Measurements from ENCODE around the gene GNAQ.

The GNAQ gene

DNA sequence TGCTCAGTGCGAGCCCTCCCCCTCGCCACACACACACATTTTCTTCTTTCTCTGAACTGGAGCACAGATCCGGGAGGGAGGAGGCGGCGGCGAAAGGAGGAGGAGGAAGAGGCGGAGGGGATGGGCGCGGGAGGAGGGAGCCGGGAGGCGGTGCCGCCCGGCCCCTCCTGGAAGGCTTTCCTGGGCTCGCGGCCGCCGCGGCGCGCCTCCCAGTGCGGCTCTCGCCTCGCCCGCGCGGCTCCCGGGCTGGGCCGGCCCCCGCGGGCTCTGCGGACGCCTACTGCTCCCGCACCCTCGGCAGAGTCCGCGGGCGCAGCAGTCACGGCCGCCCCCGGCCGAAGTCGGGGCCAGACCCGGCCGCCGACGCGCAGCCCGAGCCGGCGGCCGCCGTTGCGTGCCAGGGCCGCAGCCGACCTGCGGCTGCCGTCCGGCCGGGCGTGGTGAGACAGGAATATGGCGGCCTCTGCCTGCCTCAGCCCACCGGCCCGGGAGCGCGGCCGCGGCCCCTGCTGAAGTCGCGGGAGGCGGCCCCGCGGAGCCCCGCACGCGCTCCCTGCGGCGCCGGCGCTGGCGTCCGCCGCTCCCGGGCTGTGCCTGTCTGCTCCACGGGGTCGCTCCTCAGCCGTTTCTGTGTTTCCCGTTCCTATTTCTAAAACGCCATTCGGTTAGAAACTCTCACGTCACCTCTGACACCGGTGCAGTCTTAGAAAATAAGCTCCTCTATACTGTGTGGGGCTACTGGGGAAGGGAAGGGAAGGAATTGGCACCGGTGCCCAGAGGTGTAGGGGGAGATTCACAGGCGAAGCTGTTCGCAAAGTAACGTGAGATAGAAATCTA is 500 bp upstream of the GNAQ start:
- DNase-seq (ENCODE audit: low spot score) = peak; percentile 94

GRCh38 chr9:78030553-78031443 is 813 bp downstream of the GNAQ start:
- peak; percentile 81 for DNase-seq (ENCODE audit: low spot score)

DNA sequence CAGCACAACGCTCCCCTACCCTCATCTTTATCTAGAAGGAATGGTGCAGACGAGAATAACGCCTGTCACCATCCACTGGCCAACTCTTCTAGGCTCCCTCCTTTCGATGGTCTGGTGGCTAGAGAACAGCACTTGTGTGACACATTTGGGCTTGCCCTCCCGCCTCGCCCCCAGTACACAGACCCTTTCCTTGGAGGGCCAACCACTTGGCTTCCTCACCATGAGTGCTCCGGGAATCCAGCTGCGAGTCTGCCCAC is 1.4 kb downstream of the GNAQ start:
- DNase-seq (ENCODE audit: low spot score) = no peak

DNA sequence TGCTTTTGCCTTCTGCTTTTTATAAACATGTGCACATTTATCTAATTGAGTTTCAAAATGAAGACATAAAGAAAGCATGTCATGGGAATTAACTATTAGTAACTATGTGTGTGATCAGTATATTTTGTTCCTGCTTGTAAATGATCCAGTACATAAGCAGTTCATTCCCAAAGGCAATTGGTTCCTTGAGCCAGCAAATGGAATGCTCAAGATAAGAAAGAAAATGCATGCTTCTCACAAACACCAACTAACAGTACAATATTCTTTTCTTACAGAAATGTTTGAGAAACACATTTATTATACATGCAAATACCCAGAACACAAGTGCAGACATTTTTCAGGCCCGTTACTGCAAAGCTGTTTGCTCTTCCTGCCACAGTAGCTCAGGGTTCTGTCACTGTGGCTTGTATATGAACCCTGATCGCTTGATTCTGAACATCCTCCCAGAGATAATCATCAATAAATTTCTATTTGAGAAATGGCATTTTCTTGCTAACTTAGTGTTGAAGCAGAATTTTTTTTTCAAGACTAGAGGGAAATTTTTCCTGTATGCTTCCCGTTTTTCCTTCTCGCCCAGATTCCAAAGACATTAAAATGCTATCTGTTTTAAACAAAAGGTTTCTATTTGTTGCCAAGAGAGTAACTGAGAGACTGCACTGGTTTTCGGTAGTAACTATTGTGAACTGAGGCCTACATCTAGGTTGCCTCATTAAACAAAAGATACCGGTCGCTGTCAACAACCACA is 1.9 kb downstream of the GNAQ start:
- no peak for DNase-seq (ENCODE audit: low spot score)

- no peak for DNase-seq (ENCODE audit: low spot score)
Measured at GRCh38 chr9:78028926-78029325, 2.7 kb downstream of the GNAQ start.

DNA sequence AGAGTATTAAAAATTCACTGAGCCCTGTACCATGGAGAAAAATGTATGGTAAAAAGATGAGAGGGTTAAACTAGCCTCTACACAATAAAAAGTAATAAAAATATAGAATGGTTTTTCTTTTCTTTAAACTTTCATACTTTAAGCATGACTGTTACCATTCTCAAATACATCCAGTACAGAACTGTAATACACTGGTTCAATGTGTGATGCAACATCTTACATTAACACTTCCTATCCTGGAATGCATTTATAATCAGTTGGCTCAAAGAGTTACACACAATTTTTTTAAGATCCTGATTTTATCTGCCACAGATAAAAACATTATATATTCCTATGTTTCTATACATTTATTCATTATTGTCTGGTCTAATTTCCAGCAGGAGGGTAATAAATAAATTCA is 4.7 kb downstream of the GNAQ start:
- no peak for DNase-seq (ENCODE audit: low spot score)

DNA sequence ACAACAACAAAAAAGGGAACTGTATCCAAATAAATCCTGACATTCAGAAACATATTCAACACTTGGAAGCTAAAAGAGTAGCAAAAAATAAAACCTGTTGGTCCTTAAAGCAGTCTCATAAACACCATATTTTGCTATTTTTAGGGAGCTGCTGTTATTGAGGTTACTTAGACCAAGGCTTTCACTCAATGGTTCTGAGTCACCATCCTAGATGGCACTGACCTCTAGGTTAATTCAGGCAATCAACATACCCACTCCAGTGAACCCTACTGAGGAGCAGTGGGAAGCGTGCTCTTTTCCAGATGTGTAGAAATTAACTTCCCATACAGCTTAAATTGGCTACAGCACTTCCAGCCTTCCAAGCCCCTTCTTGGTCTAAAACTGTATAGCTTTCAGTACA is 5.2 kb downstream of the GNAQ start:
- no peak for DNase-seq (ENCODE audit: low spot score)

- no peak for DNase-seq (ENCODE audit: low spot score)
Measured at GRCh38 chr9:78025186-78025585, 6.4 kb downstream of the GNAQ start.

DNA sequence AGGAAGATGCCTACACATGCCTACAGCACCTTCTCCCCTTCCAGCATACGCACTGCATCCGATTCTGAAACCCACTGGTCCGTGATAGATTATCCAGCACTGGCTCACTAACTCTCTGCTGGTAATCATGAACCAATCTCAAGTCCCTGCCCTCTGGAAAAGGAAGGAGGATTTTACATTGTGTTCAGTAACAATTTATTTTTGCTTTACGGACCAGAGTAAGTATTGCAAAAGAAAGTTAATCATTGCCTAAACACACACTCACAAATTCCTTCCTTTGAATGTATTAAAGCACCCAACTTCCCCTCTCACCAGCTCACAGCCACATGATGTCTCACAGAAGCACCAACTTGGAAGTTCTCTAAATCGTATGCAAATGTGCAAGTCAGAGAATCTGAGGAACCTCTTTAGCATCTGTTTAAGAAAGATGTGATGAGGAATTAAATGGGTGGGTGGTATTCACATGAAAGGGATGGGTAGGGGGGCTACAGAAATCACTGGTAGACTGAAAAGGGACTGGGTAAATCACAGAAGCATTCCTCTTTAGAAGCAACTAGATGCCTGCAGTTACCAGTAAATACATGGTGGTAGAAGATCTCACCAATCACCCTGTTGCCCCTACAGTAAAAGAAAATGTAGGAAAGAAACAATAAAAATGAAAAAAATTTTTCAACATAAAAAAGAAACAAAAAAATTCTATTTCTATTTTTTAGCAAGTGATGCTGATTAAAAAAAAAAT is 8.4 kb downstream of the GNAQ start:
- DNase-seq (ENCODE audit: low spot score) = no peak

GRCh38 chr9:78021697-78022096 is 9.9 kb downstream of the GNAQ start:
- no peak for DNase-seq (ENCODE audit: low spot score)

DNA sequence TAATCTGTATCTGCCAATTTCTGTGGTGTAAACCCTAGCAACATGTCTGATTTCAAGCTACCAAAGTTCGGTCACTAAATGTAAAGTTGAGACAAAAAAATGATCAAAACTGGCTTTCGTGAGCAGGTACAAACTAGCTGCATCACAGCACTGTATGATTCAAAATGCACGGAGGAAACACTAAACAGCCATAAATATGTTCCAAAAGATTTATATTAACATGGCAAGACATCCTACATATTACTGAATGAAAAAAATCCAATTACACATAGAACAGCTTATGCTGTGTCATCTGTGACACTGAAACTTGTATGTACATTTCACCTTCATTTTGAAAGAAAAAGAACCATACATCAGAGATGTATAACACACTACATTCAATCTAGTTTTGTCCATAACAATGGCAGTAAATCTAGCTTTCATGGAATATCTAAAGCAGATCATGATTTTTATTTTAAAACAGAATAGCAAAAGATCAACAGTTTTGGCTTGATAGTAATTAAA is 14.4 kb downstream of the GNAQ start:
- no peak for DNase-seq (ENCODE audit: low spot score)

- no peak for DNase-seq (ENCODE audit: low spot score)
Measured at GRCh38 chr9:78015241-78015640, 16.4 kb downstream of the GNAQ start.

- no peak for DNase-seq (ENCODE audit: low spot score)
Measured at GRCh38 chr9:78014776-78015175, 16.8 kb downstream of the GNAQ start.

GRCh38 chr9:78013934-78014333 is 17.7 kb downstream of the GNAQ start:
- DNase-seq (ENCODE audit: low spot score) = no peak

DNA sequence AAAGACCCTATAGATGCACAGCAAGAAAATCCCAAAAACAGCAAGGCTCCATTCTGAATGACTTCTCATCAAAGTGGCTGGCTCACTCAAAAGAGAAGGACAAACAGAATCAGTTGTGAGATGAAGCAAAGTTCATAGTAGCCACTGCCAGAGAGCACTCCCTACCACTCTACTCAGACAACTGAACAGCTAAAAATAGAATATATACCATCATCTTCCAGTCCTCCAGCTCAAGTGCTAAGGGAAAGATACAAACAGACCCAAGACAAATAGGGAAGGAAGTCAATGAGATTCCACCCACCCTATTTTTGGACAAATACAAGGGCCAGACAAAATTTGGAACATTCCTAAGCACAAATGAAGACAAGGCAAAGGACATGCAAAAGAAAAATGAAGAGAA is 20.6 kb downstream of the GNAQ start:
- no peak for DNase-seq (ENCODE audit: low spot score)

- DNase-seq (ENCODE audit: low spot score) = no peak
Measured at GRCh38 chr9:78010445-78010844, 21.2 kb downstream of the GNAQ start.

DNA sequence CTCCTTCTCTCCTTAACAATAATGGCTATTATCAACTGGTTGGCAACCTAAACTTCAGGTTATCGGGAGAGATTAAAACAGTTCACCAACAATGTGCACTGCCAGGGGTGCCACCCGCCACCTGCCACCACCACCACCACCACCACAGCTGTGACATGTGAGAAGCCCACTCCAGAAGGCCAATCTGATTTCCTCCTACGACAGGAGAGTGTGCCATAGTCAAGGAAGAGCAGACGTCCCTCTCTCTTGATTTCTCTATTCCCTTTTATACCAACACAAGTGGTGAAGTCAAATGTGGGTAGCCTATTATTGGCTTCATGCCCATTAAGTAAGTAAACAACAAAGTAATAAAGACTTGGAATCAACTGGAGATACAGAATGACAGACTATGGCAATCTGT is 22.4 kb downstream of the GNAQ start:
- DNase-seq (ENCODE audit: low spot score) = no peak

GRCh38 chr9:78006734-78007133 is 24.9 kb downstream of the GNAQ start:
- DNase-seq (ENCODE audit: low spot score) = no peak

DNA sequence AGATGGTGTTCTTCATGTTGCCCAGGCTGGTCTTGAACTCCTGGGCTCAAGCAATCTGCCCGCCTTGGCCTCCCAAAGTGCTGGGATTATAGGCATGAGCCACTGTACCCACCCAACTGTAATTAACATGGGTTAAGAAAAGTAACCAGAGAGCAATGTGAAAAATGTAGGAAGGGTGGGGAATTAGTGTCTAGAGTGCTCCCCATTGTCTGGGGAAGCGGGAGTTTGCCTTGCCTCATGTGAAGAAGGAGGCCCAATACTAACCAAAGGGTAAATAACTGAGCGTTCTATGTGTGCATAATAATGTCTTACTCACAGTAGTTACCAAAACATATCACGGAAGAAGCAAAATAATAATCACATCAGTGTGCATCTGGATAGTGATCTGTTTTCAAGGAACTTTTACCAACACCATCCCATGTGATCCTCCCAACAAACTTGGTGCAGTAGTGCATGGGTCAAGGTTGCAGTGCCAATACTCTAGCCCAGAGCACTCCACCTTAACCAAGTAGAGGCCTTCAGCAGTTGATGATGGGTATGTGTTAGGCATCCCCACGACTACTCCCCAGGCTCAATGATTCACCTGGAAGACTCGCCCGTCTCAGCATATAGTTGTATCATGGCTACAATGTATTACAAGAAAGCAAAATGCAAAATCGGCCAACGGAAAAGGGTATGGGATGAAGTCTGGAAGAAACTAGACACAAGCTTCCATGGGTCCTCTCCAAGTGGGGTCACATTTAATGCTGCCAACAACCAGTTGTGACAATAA is 26.2 kb downstream of the GNAQ start:
- no peak for DNase-seq (ENCODE audit: low spot score)

- DNase-seq (ENCODE audit: low spot score) = no peak
Measured at GRCh38 chr9:78004478-78005229, 27.0 kb downstream of the GNAQ start.
